A549 (cell line): ENCODE measurements around the gene KIF3A. TPM values are rescaled to one million over a fixed set of nuclear protein-coding genes. Genes with fewer than 3 reads are reported as not detected.

Experiments
- ATAC-seq, 2 experiments: fragments of 200-7000 bp in 1 of 2; fragments of >200 bp in 1 of 2; cut with Nextera tagmentation in 1 of 2; cut with Tn5 transposase in 1 of 2; 3 replicates each; pipeline versions ENCODE4 v1.8.0 to v1.9.1; 2018 to 2020; ENCODE audit warnings: mild to moderate bottlenecking in 1 of 2, moderate library complexity in 1 of 2
- CTCF ChIA-PET: fragments of 300-600 bp; sonication (Branson Sonifier 250); formaldehyde crosslinking; extraction: SDS; loops from one replicate; lab custom pipeline; 2021; ENCODE audit warnings: antibody characterized with exemption, inconsistent platforms; lab: Yijun Ruan, JAX
- POLR2A ChIA-PET: fragments of 350-600 bp; formaldehyde crosslinking; extraction: SDS; loops from one replicate; lab custom pipeline; 2021; ENCODE audit warnings: antibody characterized with exemption, inconsistent platforms; lab: Yijun Ruan, JAX
- DNase-seq, 2 experiments: peaks; one replicate each; pipeline versions ENCODE4 v3.0.0 to v3.0.0-alpha.2; 2011 to 2016; ENCODE audit warnings: low read depth in 1 of 2, low spot score in 1 of 2
- FAIRE-seq: peaks from 2 replicates; lab custom pipeline; 2011; peaks lifted over from hg19 to GRCh38; lab: Jason Lieb, UNC
- H3K27ac ChIP-seq, 2 experiments: fragments of >200 bp; sonication (Bioruptor Twin); formaldehyde crosslinking; 3 replicates each; pipeline ENCODE4 v1.5.1; 2016 to 2017
- H3K4me1 ChIP-seq: fragments of >200 bp; sonication (Bioruptor Twin); formaldehyde crosslinking; 3 replicates; pipeline ENCODE4 v1.6.1; 2016
- H3K4me2 ChIP-seq: fragments of >200 bp; sonication (Bioruptor Twin); formaldehyde crosslinking; 3 replicates; pipeline ENCODE4 v1.6.1; 2016
- H3K4me3 ChIP-seq: fragments of >200 bp; sonication (Bioruptor Twin); formaldehyde crosslinking; 3 replicates; pipeline ENCODE4 v1.5.1; 2016
- H3K9me3 ChIP-seq: fragments of >200 bp; sonication (Bioruptor Twin); formaldehyde crosslinking; 3 replicates; pipeline ENCODE4 v1.6.1; 2016
- BCL3 ChIP-seq: fragments of >200 bp; sonication (Bioruptor Twin); formaldehyde crosslinking; IDR thresholded peaks from 3 replicates; pipeline ENCODE4 v1.6.1; 2016
- CHD4 ChIP-seq: fragments of 200-600 bp; sonication (generic); IDR thresholded peaks from 2 replicates; pipeline ENCODE4 v1.6.1; 2016; ENCODE audit warnings: antibody characterized with exemption, mild to moderate bottlenecking, borderline replicate concordance
- CTCF ChIP-seq: fragments of >200 bp; sonication (Bioruptor Twin); formaldehyde crosslinking; IDR thresholded peaks from 3 replicates; pipeline ENCODE4 v1.5.1; 2016
- E2F6 ChIP-seq: IDR thresholded peaks from 2 replicates; pipeline ENCODE4 v1.6.1; 2012; ENCODE audit warnings: low read depth, borderline replicate concordance
- ELK1 ChIP-seq: fragments of 150-350 bp; IDR thresholded peaks from 2 replicates; pipeline ENCODE4 v1.6.1; 2014; ENCODE audit warnings: low read depth, mild to moderate bottlenecking, low read length
- EP300 ChIP-seq, 2 experiments: fragments of >200 bp; sonication (Bioruptor Twin); formaldehyde crosslinking; IDR thresholded peaks; 2 replicates in 1 of 2; 3 replicates in 1 of 2; pipeline ENCODE4 v1.6.1; 2016 to 2017
- ESRRA ChIP-seq: fragments of 150-350 bp; IDR thresholded peaks from 2 replicates; pipeline ENCODE4 v1.6.1; 2014; ENCODE audit warnings: mild to moderate bottlenecking, low read length, borderline replicate concordance
- FOXS1 ChIP-seq: fragments of 250-450 bp; sonication (Bioruptor Pico); IDR thresholded peaks from 2 replicates; pipeline ENCODE4 v1.5.0; 2020; ENCODE audit warnings: mild to moderate bottlenecking, moderate library complexity
- GATA3 ChIP-seq: IDR thresholded peaks from 2 replicates; pipeline ENCODE4 v1.6.1; 2012; ENCODE audit warnings: borderline replicate concordance
- HOXA7 ChIP-seq: fragments of 250-450 bp; sonication (Bioruptor Pico); IDR thresholded peaks from 2 replicates; pipeline ENCODE4 v1.5.0; 2020; ENCODE audit warnings: mild to moderate bottlenecking, moderate library complexity
- HOXB13 ChIP-seq: fragments of 250-450 bp; sonication (Bioruptor Pico); IDR thresholded peaks from 2 replicates; pipeline ENCODE4 v1.5.0; 2020; ENCODE audit warnings: low read depth, mild to moderate bottlenecking, moderate library complexity
- HOXB5 ChIP-seq: fragments of 250-450 bp; sonication (Bioruptor Pico); IDR thresholded peaks from 2 replicates; pipeline ENCODE4 v1.5.0; 2020; ENCODE audit warnings: mild to moderate bottlenecking, moderate library complexity
- JUN ChIP-seq, 2 experiments: fragments of >200 bp; sonication (Bioruptor Twin); formaldehyde crosslinking; IDR thresholded peaks; 2 replicates in 1 of 2; 3 replicates in 1 of 2; pipeline ENCODE4 v1.6.1; 2016 to 2017
- KDM1A ChIP-seq: fragments of 200-600 bp; sonication (generic); IDR thresholded peaks from 2 replicates; pipeline ENCODE4 v1.6.1; 2016; ENCODE audit warnings: low read depth, mild to moderate bottlenecking
- MAZ ChIP-seq: fragments of 150-350 bp; IDR thresholded peaks from 2 replicates; pipeline ENCODE4 v1.6.1; 2014; ENCODE audit warnings: antibody characterized with exemption, low read depth, low read length, borderline replicate concordance
- NPAS2 ChIP-seq: fragments of 250-450 bp; sonication (Bioruptor Pico); IDR thresholded peaks from 2 replicates; pipeline ENCODE4 v1.8.0; 2022; ENCODE audit warnings: mild to moderate bottlenecking, moderate library complexity, borderline replicate concordance
- PHF8 ChIP-seq: fragments of 200-600 bp; sonication (generic); IDR thresholded peaks from 2 replicates; pipeline ENCODE4 v1.6.1; 2016; ENCODE audit warnings: low read depth, mild to moderate bottlenecking, antibody characterized with exemption, moderate library complexity, borderline replicate concordance
- POLR2A ChIP-seq: IDR thresholded peaks from 2 replicates; pipeline ENCODE4 v1.6.1; 2012; ENCODE audit warnings: mild to moderate bottlenecking, low read length
- POLR2AphosphoS2 ChIP-seq: conservative IDR thresholded peaks from 2 replicates; pipeline ENCODE4 v1.6.1; 2012; ENCODE audit warnings: low read length, improper control_type of control experiment, inconsistent platforms
- RCOR1 ChIP-seq: fragments of 150-350 bp; IDR thresholded peaks from 2 replicates; pipeline ENCODE4 v1.6.1; 2014; ENCODE audit warnings: antibody characterized with exemption, low read length, low read depth
- REST ChIP-seq: fragments of 200-600 bp; sonication (generic); IDR thresholded peaks from 2 replicates; pipeline ENCODE4 v1.6.1; 2016; ENCODE audit warnings: antibody characterized with exemption, mild to moderate bottlenecking, moderate library complexity
- RFX5 ChIP-seq: fragments of 450-650 bp; IDR thresholded peaks from 2 replicates; pipeline ENCODE4 v1.7.1; 2014; ENCODE audit warnings: antibody characterized with exemption, mild to moderate bottlenecking, moderate library complexity
- SREBF2 ChIP-seq: fragments of 450-650 bp; IDR thresholded peaks from 2 replicates; pipeline ENCODE4 v1.6.1; 2014; ENCODE audit warnings: mild to moderate bottlenecking, moderate library complexity
- TP53 ChIP-seq: fragments of 250-450 bp; sonication (Bioruptor Pico); IDR thresholded peaks from 2 replicates; pipeline ENCODE4 v1.5.0; 2021; ENCODE audit warnings: mild to moderate bottlenecking, moderate library complexity
- ZC3H11A ChIP-seq: fragments of 450-650 bp; IDR thresholded peaks from 2 replicates; pipeline ENCODE4 v1.6.1; 2014; ENCODE audit warnings: antibody characterized with exemption, mild to moderate bottlenecking
- WGBS: methylation state at CpG from one replicate; pipeline ENCODE4 v1.1.6; 2017; ENCODE audit errors: missing lambda C conversion rate; 5-methylcytosine and 5-hydroxymethylcytosine counted together
- polyA plus RNA-seq, 4 experiments: library from polyadenylated mRNA; depleted of rRNA in 3 of 4; stranded (reverse); fragments of >200 nt; fragmentation: RNase III in 1 of 4; extraction: RNeasy Plus Mini Kit Qiagen cat#74134 plus additional on column Dnase treatment in 1 of 4; gene quantifications; 2 replicates in 3 of 4; 3 replicates in 1 of 4; pipeline ENCODE4 v1.2.3, GENCODE V29; 2011 to 2017

The KIF3A gene
- polyA plus RNA-seq, 2 of the 4 experiments (the other 2 are of a cell fraction), result 12.8 to 20.5 TPM

- no peak overlapping the region for H3K4me3 ChIP-seq
- no peaks in the 10 kb centered on the region for H3K4me1 ChIP-seq
- H3K27ac ChIP-seq, result no peak overlapping the region
- DNase-seq (no peak), ATAC-seq (no peak), FAIRE-seq (no peak)
- no peak overlapping the region for H3K4me2 ChIP-seq
- TF ChIP-seq E2F6 (no peak), ELK1 (no peak), POLR2A (no peak), HOXA7 (no peak), NPAS2 (CRISPR knock-in tag) (no peak), KDM1A (no peak), HOXB5 (CRISPR knock-in tag) (no peak), SREBF2 (no peak), POLR2AphosphoS2 (no peak), TP53 (no peak), MAZ (no peak), CHD4 (no peak)
- 54% methylated on average over 4 of the region's 4 CpGs for WGBS
- H3K9me3 ChIP-seq, result no peaks in the 10 kb centered on the region
- CTCF ChIA-PET, result interaction anchor here (0.9 to 1.3 kb wide), 2 partner anchors 33 to 35 kb away, joined by 3 to 5 read pairs; partner anchors contain the start of gene CCNI2
- POLR2A ChIA-PET, result no interaction called here
These were observed 44.8 kb upstream of the KIF3A start for GRCh38 chr5:132782101-132782500.

GRCh38 chr5:132781029-132781428 is 43.7 kb upstream of the KIF3A start:
- Histone ChIP-seq H3K4me2 (no peak overlapping the region), H3K9me3 (no peaks in the 10 kb centered on the region), H3K4me1 (peaks cover 1% of the 10 kb centered on the region), H3K4me3 (no peak overlapping the region), H3K27ac (no peak overlapping the region)
- FAIRE-seq (no peak), ATAC-seq (no peak), DNase-seq (no peak)
- TF ChIP-seq EP300 (IDR thresholded peaks at IDR 0.05) (no peak), BCL3 (no peak), HOXA7 (no peak), CTCF (no peak), ZC3H11A (no peak)
- WGBS, result 72% methylated on average over 4 of the region's 4 CpGs
- POLR2A ChIA-PET, result no interaction called here
- CTCF ChIA-PET, result interaction anchor here (0.8 to 1.0 kb wide), 2 partner anchors 9 to 49 kb away, joined by 3 read pairs; partner anchors contain the start of gene SHROOM1

GRCh38 chr5:132780577-132780976 is 43.2 kb upstream of the KIF3A start:
- Histone ChIP-seq H3K27ac (no peak overlapping the region), H3K4me2 (no peak overlapping the region), H3K4me3 (no peak overlapping the region), H3K9me3 (no peaks in the 10 kb centered on the region), H3K4me1 (peaks cover 6% of the 10 kb centered on the region)
- 87% methylated on average over 1 of the region's 1 CpG for WGBS
- ATAC-seq, result no peak
- no peak for FAIRE-seq
- POLR2A ChIA-PET, result no interaction called here
- CTCF ChIA-PET, result interaction anchor here (0.8 to 1.0 kb wide), 2 partner anchors 8 to 49 kb away, joined by 3 read pairs; partner anchors contain the start of gene SHROOM1
- no peak for DNase-seq
- TF ChIP-seq PHF8, result no peak
- no peak for TF ChIP-seq RCOR1
- no peak for TF ChIP-seq REST
- no peak for TF ChIP-seq JUN (IDR thresholded peaks at IDR 0.05)
- no peak for TF ChIP-seq KDM1A
- no peak for TF ChIP-seq HOXB13 (CRISPR knock-in tag)
- TF ChIP-seq GATA3, result no peak
- no peak for TF ChIP-seq CTCF
- TF ChIP-seq FOXS1 (CRISPR knock-in tag), result no peak
- no peak for TF ChIP-seq ESRRA
- no peak for TF ChIP-seq RFX5
